Activated T-helper 9 cell treated with anti-CD3 and anti-CD28 coated beads, Interleukin-2, amount 50 U/mL, for 16 hours (primary cell): ENCODE measurements around the gene LBHD2.

ENCODE experiments used
- DNase-seq: peaks from one replicate; pipeline ENCODE4 v3.0.0-alpha.2; 2020; ENCODE audit warnings: low read depth

LBHD2 gene

GRCh38 chr14:103121121-103121845, 37.3 kb downstream of the LBHD2 start:
- DNase-seq = no peak

GRCh38 chr14:103121846-103122584, 38.0 kb downstream of the LBHD2 start:
- no peak for DNase-seq

- DNase-seq = no peak
These were observed 38.6 kb downstream of the LBHD2 start for GRCh38 chr14:103122585-103122946.

GRCh38 chr14:103122947-103123633, 39.1 kb downstream of the LBHD2 start, which contains the start of gene TNFAIP2:
TNFAIP2 (plus strand) TSS chr14:103123461; CDS start chr14:103126458, 2,997 bp downstream.
- DNase-seq = no peak

- no peak for DNase-seq
These were observed 39.9 kb downstream of the LBHD2 start for GRCh38 chr14:103123634-103124500.

GRCh38 chr14:103124501-103125001, 40.5 kb downstream of the LBHD2 start:
- DNase-seq = no peak

GRCh38 chr14:103125098-103126070, 41.4 kb downstream of the LBHD2 start:
- DNase-seq = no peak

- no peak for DNase-seq
These were observed 42.3 kb downstream of the LBHD2 start for GRCh38 chr14:103126088-103126872.

- no peak for DNase-seq
These were observed 42.9 kb downstream of the LBHD2 start for GRCh38 chr14:103126873-103127304.

- DNase-seq = no peak
These were observed 43.3 kb downstream of the LBHD2 start for GRCh38 chr14:103127356-103127755.

- DNase-seq = no peak
These were observed 44.0 kb downstream of the LBHD2 start for GRCh38 chr14:103127861-103128598.

- DNase-seq = no peak
These were observed 44.8 kb downstream of the LBHD2 start for GRCh38 chr14:103128631-103129300.

GRCh38 chr14:103129301-103130016, 45.4 kb downstream of the LBHD2 start:
- no peak for DNase-seq

- DNase-seq = no peak
These were observed 46.2 kb downstream of the LBHD2 start for GRCh38 chr14:103130017-103130764.

- no peak for DNase-seq
These were observed 47.0 kb downstream of the LBHD2 start for GRCh38 chr14:103130965-103131364.

GRCh38 chr14:103131580-103131979, 47.6 kb downstream of the LBHD2 start:
- DNase-seq = no peak
